OCI-LY1 (cell line): ENCODE measurements around the gene ASTL.

ENCODE experiments used
- H2AFZ ChIP-seq: fragments of 200-600 bp; sonication (generic), shearing (Covaris generic); 2 replicates; pipeline ENCODE4 v1.6.0; 2014; ENCODE audit warnings: antibody characterized with exemption, mild to moderate bottlenecking, low read length
- H3F3A ChIP-seq: fragments of 200-600 bp; sonication (generic), shearing (Covaris generic); 2 replicates; pipeline ENCODE4 v1.6.0; 2014; ENCODE audit warnings: mild to moderate bottlenecking, antibody characterized with exemption, low read length, moderate library complexity; ENCODE audit not compliant: insufficient read depth
- H3K27ac ChIP-seq: fragments of 200-600 bp; sonication (generic); 2 replicates; pipeline ENCODE4 v1.5.1; 2014; ENCODE audit warnings: low read length, mixed run types, mild to moderate bottlenecking, low read depth; ENCODE audit not compliant: poor library complexity, severe bottlenecking
- H3K27me3 ChIP-seq: fragments of 200-600 bp; sonication (generic); 2 replicates; pipeline ENCODE4 v1.6.0; 2014; ENCODE audit warnings: antibody characterized with exemption, mild to moderate bottlenecking, low read length, moderate library complexity; ENCODE audit not compliant: insufficient read depth
- H3K36me3 ChIP-seq: fragments of 200-600 bp; sonication (generic); 2 replicates; pipeline ENCODE4 v1.6.1; 2014; ENCODE audit warnings: mild to moderate bottlenecking, antibody characterized with exemption, low read length, moderate library complexity, mixed read lengths; ENCODE audit not compliant: insufficient read depth
- H3K4me1 ChIP-seq: fragments of 200-600 bp; sonication (generic); 2 replicates; pipeline ENCODE4 v1.5.1; 2014; ENCODE audit warnings: mild to moderate bottlenecking, low read length, moderate library complexity; ENCODE audit not compliant: insufficient read depth, severe bottlenecking
- H3K4me2 ChIP-seq: fragments of 200-600 bp; sonication (generic), shearing (Covaris generic); 2 replicates; pipeline ENCODE4 v1.6.1; 2014; ENCODE audit warnings: low read length
- H3K4me3 ChIP-seq: fragments of 200-600 bp; sonication (generic); 2 replicates; pipeline ENCODE4 v1.5.1; 2014; ENCODE audit warnings: low read length, low read depth, mild to moderate bottlenecking, mixed read lengths; ENCODE audit not compliant: poor library complexity, severe bottlenecking
- H3K79me2 ChIP-seq: fragments of 200-600 bp; shearing (Covaris generic); 2 replicates; pipeline ENCODE4 v1.6.1; 2016; ENCODE audit warnings: mixed run types, low read length, mixed read lengths; ENCODE audit not compliant: insufficient read depth
- H3K9ac ChIP-seq: fragments of 200-600 bp; sonication (generic), shearing (Covaris generic); 2 replicates; pipeline ENCODE4 v1.6.1; 2014; ENCODE audit warnings: mild to moderate bottlenecking, low read length, mixed read lengths
- H3K9me2 ChIP-seq: fragments of 200-600 bp; sonication (generic), shearing (Covaris generic); 2 replicates; pipeline ENCODE4 v1.6.1; 2014; ENCODE audit warnings: low read depth, mild to moderate bottlenecking, low read length, mixed read lengths
- H3K9me3 ChIP-seq: fragments of 200-600 bp; shearing (Covaris generic); 2 replicates; pipeline ENCODE4 v1.6.1; 2014; ENCODE audit warnings: low read length, mixed read lengths
- H4K20me1 ChIP-seq: fragments of 200-600 bp; sonication (generic), shearing (Covaris generic); 2 replicates; pipeline ENCODE4 v1.6.0; 2016; ENCODE audit warnings: mild to moderate bottlenecking, low read length; ENCODE audit not compliant: insufficient read depth
- EZH2 ChIP-seq: fragments of 200-600 bp; sonication (generic), shearing (Covaris generic); IDR thresholded peaks from 2 replicates; pipeline ENCODE4 v1.8.0; 2017; ENCODE audit warnings: borderline replicate concordance, mixed run types, mild to moderate bottlenecking, antibody characterized with exemption, low read length, moderate library complexity, mixed read lengths
- TF ChIP-seq, protein P1 (sequence below): fragments of 200-600 bp; sonication (generic), shearing (Covaris generic); IDR thresholded peaks from 2 replicates; pipeline ENCODE4 v1.5.1; 2017; ENCODE audit warnings: mild to moderate bottlenecking, antibody characterized with exemption, low read length, moderate library complexity, mixed read lengths

Gene ASTL

DNA sequence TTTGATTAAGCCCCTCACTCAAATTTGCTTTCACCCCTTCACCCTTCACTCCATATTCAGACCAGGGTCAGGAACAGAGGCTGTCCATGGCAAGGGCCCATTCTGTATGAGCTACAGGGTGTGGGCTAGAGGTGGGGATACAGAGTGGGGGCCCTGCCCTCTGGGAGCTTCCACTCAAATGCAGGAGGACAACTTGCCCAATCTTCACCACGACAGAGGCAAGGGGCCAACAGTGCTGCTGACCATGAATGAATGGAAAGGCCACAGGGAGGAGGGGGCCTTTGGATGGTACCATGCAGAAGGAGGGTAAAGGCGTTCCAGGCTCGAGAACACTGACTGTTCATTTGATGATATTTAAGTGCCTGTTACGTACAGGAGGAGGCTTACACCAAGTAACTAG, 44.8 kb downstream of the ASTL start:
- Histone ChIP-seq H3F3A (no peaks in the 10 kb centered on the region), H3K27ac (no peak overlapping the region), H2AFZ (no peak overlapping the region), H3K79me2 (no peaks in the 10 kb centered on the region), H3K27me3 (peaks cover 17% of the 10 kb centered on the region; the same call in 1 of the 2 replicates), H3K9ac (no peak overlapping the region), H3K9me2 (no peaks in the 10 kb centered on the region), H4K20me1 (no peaks in the 10 kb centered on the region), H3K36me3 (no peaks in the 10 kb centered on the region), H3K4me1 (no peaks in the 10 kb centered on the region), H3K9me3 (no peaks in the 10 kb centered on the region), H3K4me3 (no peak overlapping the region), H3K4me2 (no peak overlapping the region)
- TF ChIP-seq EZH2, result no peak
- TF ChIP-seq, protein P1, sequence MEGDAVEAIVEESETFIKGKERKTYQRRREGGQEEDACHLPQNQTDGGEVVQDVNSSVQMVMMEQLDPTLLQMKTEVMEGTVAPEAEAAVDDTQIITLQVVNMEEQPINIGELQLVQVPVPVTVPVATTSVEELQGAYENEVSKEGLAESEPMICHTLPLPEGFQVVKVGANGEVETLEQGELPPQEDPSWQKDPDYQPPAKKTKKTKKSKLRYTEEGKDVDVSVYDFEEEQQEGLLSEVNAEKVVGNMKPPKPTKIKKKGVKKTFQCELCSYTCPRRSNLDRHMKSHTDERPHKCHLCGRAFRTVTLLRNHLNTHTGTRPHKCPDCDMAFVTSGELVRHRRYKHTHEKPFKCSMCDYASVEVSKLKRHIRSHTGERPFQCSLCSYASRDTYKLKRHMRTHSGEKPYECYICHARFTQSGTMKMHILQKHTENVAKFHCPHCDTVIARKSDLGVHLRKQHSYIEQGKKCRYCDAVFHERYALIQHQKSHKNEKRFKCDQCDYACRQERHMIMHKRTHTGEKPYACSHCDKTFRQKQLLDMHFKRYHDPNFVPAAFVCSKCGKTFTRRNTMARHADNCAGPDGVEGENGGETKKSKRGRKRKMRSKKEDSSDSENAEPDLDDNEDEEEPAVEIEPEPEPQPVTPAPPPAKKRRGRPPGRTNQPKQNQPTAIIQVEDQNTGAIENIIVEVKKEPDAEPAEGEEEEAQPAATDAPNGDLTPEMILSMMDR, result no peak

DNA sequence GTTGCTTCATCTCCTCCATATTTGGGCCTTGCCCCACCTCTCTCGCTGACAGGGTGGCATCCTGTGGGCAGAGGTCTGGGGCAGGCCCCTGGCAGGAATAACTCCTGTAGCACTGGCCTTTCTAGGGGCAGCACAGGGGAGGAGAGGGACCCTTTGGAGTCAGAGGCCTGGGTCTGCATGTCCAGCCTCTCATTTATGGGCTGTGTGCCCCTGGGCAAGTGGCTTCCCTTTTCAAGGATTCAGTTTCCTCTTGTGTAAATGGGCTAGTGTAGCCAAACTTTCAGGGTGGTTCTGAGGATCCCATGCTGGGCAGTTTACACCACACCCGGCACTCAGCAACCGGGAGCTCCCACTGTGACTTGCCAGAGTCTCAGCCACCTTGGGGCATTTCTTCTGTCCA, 45.4 kb downstream of the ASTL start:
- Histone ChIP-seq H3K36me3 (no peaks in the 10 kb centered on the region), H3F3A (no peaks in the 10 kb centered on the region), H3K9ac (no peak overlapping the region), H4K20me1 (no peaks in the 10 kb centered on the region), H3K79me2 (no peaks in the 10 kb centered on the region), H3K27me3 (peaks cover 17% of the 10 kb centered on the region; the same call in 1 of the 2 replicates), H2AFZ (no peak overlapping the region), H3K4me1 (no peaks in the 10 kb centered on the region), H3K9me3 (no peaks in the 10 kb centered on the region), H3K27ac (no peak overlapping the region), H3K4me3 (no peak overlapping the region), H3K9me2 (no peaks in the 10 kb centered on the region), H3K4me2 (no peak overlapping the region)
- TF ChIP-seq EZH2, result no peak
- TF ChIP-seq, protein P1, result no peak

DNA sequence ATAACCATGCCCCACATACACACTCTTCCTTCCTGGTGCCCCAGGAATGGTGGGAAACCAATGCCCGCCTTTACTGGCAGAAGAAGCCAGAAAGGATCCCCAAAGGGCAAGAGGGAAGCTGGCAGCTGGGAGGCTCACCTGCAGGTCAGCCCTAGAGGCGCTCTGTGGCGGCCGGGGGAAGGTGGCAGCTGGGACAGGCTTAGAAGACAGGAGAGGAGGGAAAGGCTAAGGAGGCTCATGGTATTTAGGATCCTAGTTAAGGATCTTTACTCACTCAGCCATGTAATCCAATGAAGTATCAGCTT, 45.8 kb downstream of the ASTL start:
- H3K4me3 ChIP-seq, result no peak overlapping the region
- no peak overlapping the region for H3K9ac ChIP-seq
- H2AFZ ChIP-seq, result no peak overlapping the region
- TF ChIP-seq EZH2, result no peak
- TF ChIP-seq, protein P1, result no peak
- no peak overlapping the region for H3K4me2 ChIP-seq
- H3K79me2 ChIP-seq, result no peaks in the 10 kb centered on the region
- peaks cover 17% of the 10 kb centered on the region; the same call in 1 of the 2 replicates for H3K27me3 ChIP-seq
- H3K27ac ChIP-seq, result no peak overlapping the region
- H3K4me1 ChIP-seq, result no peaks in the 10 kb centered on the region
- H3K9me2 ChIP-seq, result no peaks in the 10 kb centered on the region
- no peaks in the 10 kb centered on the region for H3K36me3 ChIP-seq
- H3F3A ChIP-seq, result no peaks in the 10 kb centered on the region
- H3K9me3 ChIP-seq, result no peaks in the 10 kb centered on the region
- no peaks in the 10 kb centered on the region for H4K20me1 ChIP-seq
